Mesendoderm (in vitro differentiated cells): ENCODE results near the gene PPP2R3A.
"Not testable (repeated sequence)": the region's sequence is repeated elsewhere in the genome, so short reads cannot be mapped to it uniquely, and the experiment has no call there.

Experiments
- DNase-seq: peaks from one replicate; pipeline ENCODE4 v3.0.0; 2013
- H2AK5ac ChIP-seq: 2 replicates; pipeline ENCODE4 v1.6.1; 2013; ENCODE audit warnings: low read length, inconsistent platforms
- H2BK120ac ChIP-seq: 2 replicates; pipeline ENCODE4 v1.6.1; 2013; ENCODE audit warnings: low read depth, mild to moderate bottlenecking, low read length, moderate library complexity, mixed read lengths
- H2BK15ac ChIP-seq: replicated peaks from 2 replicates; pipeline ENCODE4 v1.6.1; 2013; ENCODE audit warnings: low read depth, mild to moderate bottlenecking, moderate library complexity
- H2BK5ac ChIP-seq: 2 replicates; pipeline ENCODE4 v1.6.1; 2013; ENCODE audit warnings: low read length, inconsistent platforms
- H3K18ac ChIP-seq: 2 replicates; pipeline ENCODE4 v1.6.1; 2013; ENCODE audit warnings: mild to moderate bottlenecking, low read length, mixed read lengths
- H3K23ac ChIP-seq: one replicate; pipeline ENCODE4 v1.6.1; 2013; ENCODE audit warnings: low read length
- H3K27ac ChIP-seq: 2 replicates; pipeline ENCODE4 v1.5.1; 2013; ENCODE audit warnings: low read depth, mild to moderate bottlenecking, inconsistent platforms, low read length, moderate library complexity
- H3K27me3 ChIP-seq: 2 replicates; pipeline ENCODE4 v1.6.1; 2013; ENCODE audit warnings: low read length, control low read depth, mild to moderate bottlenecking, inconsistent platforms; ENCODE audit not compliant: insufficient read depth, poor library complexity
- H3K36me3 ChIP-seq: 2 replicates; pipeline ENCODE4 v1.6.1; 2013; ENCODE audit warnings: low read length, inconsistent platforms; ENCODE audit not compliant: control insufficient read depth, insufficient read depth
- H3K4ac ChIP-seq: one replicate; pipeline ENCODE4 v1.6.1; 2013; ENCODE audit warnings: low read depth, mild to moderate bottlenecking, low read length, moderate library complexity
- H3K4me1 ChIP-seq: 2 replicates; pipeline ENCODE4 v1.6.1; 2013; ENCODE audit warnings: low read depth, low read length, inconsistent platforms; ENCODE audit not compliant: control insufficient read depth
- H3K4me2 ChIP-seq: 2 replicates; pipeline ENCODE4 v1.6.1; 2013; ENCODE audit warnings: low read length
- H3K4me3 ChIP-seq: 2 replicates; pipeline ENCODE4 v1.5.1; 2013; ENCODE audit warnings: mild to moderate bottlenecking, low read length
- H3K56ac ChIP-seq: one replicate; pipeline ENCODE4 v1.6.1; 2013; ENCODE audit warnings: low read length
- H3K79me1 ChIP-seq: 2 replicates; pipeline ENCODE4 v1.6.1; 2013; ENCODE audit warnings: low read length, inconsistent platforms
- H3K79me2 ChIP-seq: 2 replicates; pipeline ENCODE4 v1.6.1; 2013; ENCODE audit warnings: mild to moderate bottlenecking, low read length; ENCODE audit not compliant: control insufficient read depth, insufficient read depth
- H3K9ac ChIP-seq: 2 replicates; pipeline ENCODE4 v1.6.1; 2013; ENCODE audit warnings: low read length, inconsistent platforms
- H4K5ac ChIP-seq: one replicate; pipeline ENCODE4 v1.6.1; 2013; ENCODE audit warnings: low read length
- H4K8ac ChIP-seq: one replicate; pipeline ENCODE4 v1.6.1; 2013; ENCODE audit warnings: low read depth, mild to moderate bottlenecking, control low read depth, low read length, moderate library complexity
- WGBS: extraction: QIAGEN DNeasy Blood & Tissue Kit; methylation state at CpG from one replicate; pipeline ENCODE4 v1.1.7; 2013; ENCODE audit warnings: low lambda C conversion rate, missing lambda C conversion rate; ENCODE audit not compliant: insufficient coverage; ENCODE audit errors: extremely low coverage; 5-methylcytosine and 5-hydroxymethylcytosine counted together

Gene PPP2R3A

GRCh38 chr3:135930255-135930654 is 35.3 kb upstream of the PPP2R3A start:
- H3K27ac ChIP-seq: no peak overlapping the region
- no CpG with 5 or more reads among the region's 1 CpG for WGBS

GRCh38 chr3:135935171-135935570 is 30.4 kb upstream of the PPP2R3A start:
- not testable (repeated sequence) for H3K36me3 ChIP-seq, H3K9ac ChIP-seq, DNase-seq, H3K79me1 ChIP-seq, H3K4me1 ChIP-seq, H2BK120ac ChIP-seq, H3K23ac ChIP-seq, H3K4me2 ChIP-seq, H3K18ac ChIP-seq, H4K5ac ChIP-seq, H3K27ac ChIP-seq, H3K79me2 ChIP-seq, H2BK5ac ChIP-seq, H2AK5ac ChIP-seq, H3K4me3 ChIP-seq, H3K56ac ChIP-seq, H4K8ac ChIP-seq, H3K27me3 ChIP-seq, H3K4ac ChIP-seq, H2BK15ac ChIP-seq
- WGBS: no CpG with 5 or more reads among the region's 5 CpGs

More at GRCh38 chr3:135930255-135930654, 35.3 kb upstream of the PPP2R3A start:
- no peak overlapping the region for H3K4ac ChIP-seq
- no peak overlapping the region for H3K4me3 ChIP-seq
- no peak overlapping the region for H3K56ac ChIP-seq
- H2AK5ac ChIP-seq: no peak overlapping the region
- no peaks in the 10 kb centered on the region for H3K4me1 ChIP-seq
- H3K79me2 ChIP-seq: no peaks in the 10 kb centered on the region
- no peak overlapping the region for H4K8ac ChIP-seq
- H3K79me1 ChIP-seq: no peaks in the 10 kb centered on the region
- no peak overlapping the region for H2BK120ac ChIP-seq
- H3K27me3 ChIP-seq: no peaks in the 10 kb centered on the region
- H3K18ac ChIP-seq: no peak overlapping the region
- H3K9ac ChIP-seq: no peak overlapping the region
- H4K5ac ChIP-seq: no peak overlapping the region
- H3K4me2 ChIP-seq: no peak overlapping the region
- no peak overlapping the region for H3K23ac ChIP-seq
- H3K36me3 ChIP-seq: no peaks in the 10 kb centered on the region
- H2BK15ac ChIP-seq: no peak overlapping the region
- H2BK5ac ChIP-seq: no peak overlapping the region
- DNase-seq: no peak

DNA sequence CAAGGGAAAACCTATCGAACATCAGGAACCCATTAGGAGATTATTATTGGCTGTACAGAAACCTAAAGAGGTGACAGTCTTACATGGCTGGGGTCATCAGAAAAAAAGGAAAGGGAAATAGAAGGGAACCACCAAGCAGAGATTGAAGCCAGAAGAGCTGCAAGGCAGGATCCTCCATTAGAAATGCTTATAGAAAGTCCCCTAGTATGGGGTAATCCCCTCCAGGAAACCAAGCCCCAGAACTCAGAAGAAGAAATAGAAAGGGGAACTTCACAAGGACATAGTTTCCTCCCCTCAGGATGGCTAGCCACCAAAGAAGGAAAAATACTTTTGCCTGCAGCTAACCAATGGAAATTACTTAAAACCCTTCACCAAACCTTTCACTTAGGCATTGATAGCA is 27.8 kb upstream of the PPP2R3A start:
- not testable (repeated sequence) for H3K4me2 ChIP-seq, H3K23ac ChIP-seq, H3K27ac ChIP-seq, H3K27me3 ChIP-seq, H3K4ac ChIP-seq, H4K5ac ChIP-seq, H2BK15ac ChIP-seq, H3K4me1 ChIP-seq, H2BK120ac ChIP-seq, H2AK5ac ChIP-seq, H3K18ac ChIP-seq, H3K79me1 ChIP-seq, H3K36me3 ChIP-seq, H4K8ac ChIP-seq, H3K9ac ChIP-seq, H2BK5ac ChIP-seq, H3K56ac ChIP-seq, H3K4me3 ChIP-seq, DNase-seq, H3K79me2 ChIP-seq
- WGBS: no CpG with 5 or more reads among the region's 1 CpG

DNA sequence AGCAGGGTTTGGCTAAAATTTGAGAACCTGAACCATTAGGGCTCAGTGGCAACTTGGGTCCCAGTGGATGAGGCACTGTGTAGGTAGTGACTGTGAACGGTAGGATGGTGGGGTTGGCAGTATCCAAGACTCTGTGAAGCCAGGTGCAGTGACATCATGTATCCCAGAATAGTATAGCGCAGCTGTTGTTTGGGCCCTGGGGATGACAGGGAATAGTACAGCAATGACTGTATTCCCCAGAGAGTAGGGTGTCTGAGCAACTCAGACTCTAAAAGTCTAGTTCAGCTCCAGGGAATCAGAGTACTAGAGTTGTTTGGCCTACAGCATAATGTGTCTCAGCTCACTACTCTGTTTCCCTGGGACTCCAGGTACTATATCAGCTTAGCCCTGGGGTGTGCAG is 20.7 kb upstream of the PPP2R3A start:
- H3K4ac ChIP-seq: no peak overlapping the region
- no peak for DNase-seq
- H3K23ac ChIP-seq: no peak overlapping the region
- no peak overlapping the region for H3K27ac ChIP-seq
- H3K27me3 ChIP-seq: no peaks in the 10 kb centered on the region
- no peak overlapping the region for H3K4me3 ChIP-seq
- H3K36me3 ChIP-seq: no peaks in the 10 kb centered on the region
- H3K18ac ChIP-seq: no peak overlapping the region
- no peaks in the 10 kb centered on the region for H3K4me1 ChIP-seq
- WGBS: no CpG with 5 or more reads among the region's 2 CpGs
- H2BK120ac ChIP-seq: no peak overlapping the region
- no peak overlapping the region for H2BK15ac ChIP-seq
- H3K79me1 ChIP-seq: no peaks in the 10 kb centered on the region
- H3K9ac ChIP-seq: no peak overlapping the region
- H3K79me2 ChIP-seq: no peaks in the 10 kb centered on the region
- H4K5ac ChIP-seq: no peak overlapping the region
- no peak overlapping the region for H2AK5ac ChIP-seq
- H2BK5ac ChIP-seq: no peak overlapping the region
- H3K56ac ChIP-seq: no peak overlapping the region
- H3K4me2 ChIP-seq: no peak overlapping the region
- H4K8ac ChIP-seq: no peak overlapping the region

- Histone ChIP-seq H3K4me2 (no peak overlapping the region), H2AK5ac (no peak overlapping the region), H3K79me1 (no peaks in the 10 kb centered on the region), H3K27ac (no peak overlapping the region), H3K4ac (no peak overlapping the region), H3K27me3 (no peaks in the 10 kb centered on the region), H3K4me3 (no peak overlapping the region), H3K18ac (no peak overlapping the region), H2BK15ac (no peak overlapping the region), H3K4me1 (no peaks in the 10 kb centered on the region), H4K8ac (no peak overlapping the region), H3K79me2 (no peaks in the 10 kb centered on the region), H3K23ac (no peak overlapping the region), H2BK120ac (no peak overlapping the region), H2BK5ac (no peak overlapping the region), H3K36me3 (no peaks in the 10 kb centered on the region), H3K9ac (no peak overlapping the region), H3K56ac (no peak overlapping the region), H4K5ac (no peak overlapping the region)
- no CpG with 5 or more reads among the region's 2 CpGs for WGBS
- no peak for DNase-seq
Measured at GRCh38 chr3:135950941-135951340, 14.6 kb upstream of the PPP2R3A start.

- H4K5ac ChIP-seq: no peak overlapping the region
- WGBS: no CpG with 5 or more reads among the region's 1 CpG
- no peak overlapping the region for H3K9ac ChIP-seq
- no peak overlapping the region for H3K4ac ChIP-seq
- H2BK120ac ChIP-seq: no peak overlapping the region
- no peak overlapping the region for H3K4me2 ChIP-seq
- no peak overlapping the region for H3K4me3 ChIP-seq
- H3K4me1 ChIP-seq: peaks cover 5% of the 10 kb centered on the region
- H4K8ac ChIP-seq: no peak overlapping the region
- DNase-seq: no peak
- H3K18ac ChIP-seq: no peak overlapping the region
- H3K23ac ChIP-seq: no peak overlapping the region
- H2AK5ac ChIP-seq: no peak overlapping the region
- H3K36me3 ChIP-seq: no peaks in the 10 kb centered on the region
- no peaks in the 10 kb centered on the region for H3K27me3 ChIP-seq
- peaks cover 4% of the 10 kb centered on the region for H3K79me1 ChIP-seq
- H2BK15ac ChIP-seq: no peak overlapping the region
- no peaks in the 10 kb centered on the region for H3K79me2 ChIP-seq
- no peak overlapping the region for H3K56ac ChIP-seq
- H2BK5ac ChIP-seq: no peak overlapping the region
- H3K27ac ChIP-seq: no peak overlapping the region
Measured at GRCh38 chr3:135964160-135964955, 1.2 kb upstream of the PPP2R3A start.
